Measurements from ENCODE around the gene COPB1.

The COPB1 gene

GRCh38 chr11:14522245-14522644 lies 22.6 kb upstream of the COPB1 start:
- no peak overlapping the region for H3K27ac Mint-ChIP-seq
- H3K4me3 Mint-ChIP-seq, result no peak overlapping the region
- H3K27me3 Mint-ChIP-seq, result no peaks in the 10 kb centered on the region
- no peaks in the 10 kb centered on the region for H3K9me3 Mint-ChIP-seq
- peaks cover 29% of the 10 kb centered on the region for H3K4me1 Mint-ChIP-seq (ENCODE audit: low read depth)
- peaks cover 24% of the 10 kb centered on the region for H3K36me3 Mint-ChIP-seq (ENCODE audit: low read depth)

- peaks cover 32% of the 10 kb centered on the region for H3K4me1 Mint-ChIP-seq (ENCODE audit: low read depth)
- H3K4me3 Mint-ChIP-seq, result peak overlapping the region; percentile 95
- no peaks in the 10 kb centered on the region for H3K9me3 Mint-ChIP-seq
Measured at GRCh38 chr11:14520747-14521151, 21.1 kb upstream of the COPB1 start.

GRCh38 chr11:14519917-14520746 lies 20.5 kb upstream of the COPB1 start, which contains the start of gene PSMA1:
PSMA1 (minus strand) TSS chr11:14520386; CDS start chr11:14520299, 87 bp downstream.
- H3K36me3 Mint-ChIP-seq (ENCODE audit: low read depth), result peaks cover 28% of the 10 kb centered on the region
- H3K27ac Mint-ChIP-seq, result peak within 1 kb of the TSS; percentile 95
- no peaks in the 10 kb centered on the region for H3K27me3 Mint-ChIP-seq
- H3K4me1 Mint-ChIP-seq (ENCODE audit: low read depth), result peaks cover 32% of the 10 kb centered on the region
- peak within 1 kb of the TSS; percentile 95 for H3K4me3 Mint-ChIP-seq
- no peaks in the 10 kb centered on the region for H3K9me3 Mint-ChIP-seq

More at GRCh38 chr11:14520747-14521151, 21.1 kb upstream of the COPB1 start:
- Mint-ChIP-seq H3K27me3 (no peaks in the 10 kb centered on the region), H3K36me3 (ENCODE audit: low read depth) (peaks cover 27% of the 10 kb centered on the region), H3K27ac (peak overlapping the region; percentile 95)

- Mint-ChIP-seq H3K36me3 (ENCODE audit: low read depth) (peaks cover 34% of the 10 kb centered on the region), H3K27me3 (no peaks in the 10 kb centered on the region), H3K27ac (peak overlapping the region; percentile 95), H3K4me1 (ENCODE audit: low read depth) (peaks cover 32% of the 10 kb centered on the region), H3K4me3 (peak overlapping the region; percentile 95), H3K9me3 (no peaks in the 10 kb centered on the region)
Measured at GRCh38 chr11:14519597-14519916, 19.9 kb upstream of the COPB1 start.

- no peaks in the 10 kb centered on the region for H3K27me3 Mint-ChIP-seq
- peaks cover 32% of the 10 kb centered on the region for H3K4me1 Mint-ChIP-seq (ENCODE audit: low read depth)
- H3K36me3 Mint-ChIP-seq (ENCODE audit: low read depth), result peaks cover 40% of the 10 kb centered on the region
- H3K27ac Mint-ChIP-seq, result peak overlapping the region; percentile 95
- no peaks in the 10 kb centered on the region for H3K9me3 Mint-ChIP-seq
- H3K4me3 Mint-ChIP-seq, result peak overlapping the region; percentile 95
Measured at GRCh38 chr11:14518820-14519219, 19.2 kb upstream of the COPB1 start.

GRCh38 chr11:14513800-14514199 lies 14.2 kb upstream of the COPB1 start:
- Mint-ChIP-seq H3K4me3 (no peak overlapping the region), H3K9me3 (no peaks in the 10 kb centered on the region), H3K36me3 (ENCODE audit: low read depth) (peaks cover 70% of the 10 kb centered on the region), H3K27me3 (no peaks in the 10 kb centered on the region), H3K4me1 (ENCODE audit: low read depth) (peaks cover 27% of the 10 kb centered on the region), H3K27ac (no peak overlapping the region)

- H3K27me3 Mint-ChIP-seq, result no peaks in the 10 kb centered on the region
- H3K4me1 Mint-ChIP-seq (ENCODE audit: low read depth), result peaks cover 8% of the 10 kb centered on the region
- H3K36me3 Mint-ChIP-seq (ENCODE audit: low read depth), result peaks cover 74% of the 10 kb centered on the region
- H3K4me3 Mint-ChIP-seq, result no peak overlapping the region
- H3K9me3 Mint-ChIP-seq, result no peaks in the 10 kb centered on the region
- peak overlapping the region; percentile 26 for H3K27ac Mint-ChIP-seq
Measured at GRCh38 chr11:14506532-14506931, 6.9 kb upstream of the COPB1 start.

- H3K36me3 Mint-ChIP-seq (ENCODE audit: low read depth), result peaks cover 60% of the 10 kb centered on the region
- H3K27me3 Mint-ChIP-seq, result no peaks in the 10 kb centered on the region
- no peak overlapping the region for H3K27ac Mint-ChIP-seq
Measured at GRCh38 chr11:14503023-14503422, 3.4 kb upstream of the COPB1 start.

GRCh38 chr11:14502039-14502438 lies 2.4 kb upstream of the COPB1 start:
- Mint-ChIP-seq H3K4me1 (ENCODE audit: low read depth) (peaks cover 31% of the 10 kb centered on the region), H3K36me3 (ENCODE audit: low read depth) (peaks cover 60% of the 10 kb centered on the region), H3K27ac (peak overlapping the region; percentile 28), H3K9me3 (no peaks in the 10 kb centered on the region), H3K4me3 (no peak overlapping the region), H3K27me3 (no peaks in the 10 kb centered on the region)

More at GRCh38 chr11:14503023-14503422, 3.4 kb upstream of the COPB1 start:
- Mint-ChIP-seq H3K4me3 (no peak overlapping the region), H3K4me1 (ENCODE audit: low read depth) (peaks cover 22% of the 10 kb centered on the region), H3K9me3 (no peaks in the 10 kb centered on the region)

- H3K36me3 Mint-ChIP-seq (ENCODE audit: low read depth), result peaks cover 53% of the 10 kb centered on the region
- peak overlapping the region; percentile 94 for H3K4me3 Mint-ChIP-seq
- H3K27me3 Mint-ChIP-seq, result no peaks in the 10 kb centered on the region
- no peaks in the 10 kb centered on the region for H3K9me3 Mint-ChIP-seq
- H3K4me1 Mint-ChIP-seq (ENCODE audit: low read depth), result peaks cover 40% of the 10 kb centered on the region
- H3K27ac Mint-ChIP-seq, result peak overlapping the region; percentile 98
Measured at GRCh38 chr11:14500181-14500651, 605 bp upstream of the COPB1 start.

GRCh38 chr11:14499178-14499559 lies 442 bp downstream of the COPB1 start:
- H3K36me3 Mint-ChIP-seq (ENCODE audit: low read depth), result peaks cover 53% of the 10 kb centered on the region
- H3K4me1 Mint-ChIP-seq (ENCODE audit: low read depth), result peaks cover 46% of the 10 kb centered on the region
- peak overlapping the region; percentile 94 for H3K4me3 Mint-ChIP-seq
- H3K9me3 Mint-ChIP-seq, result no peaks in the 10 kb centered on the region
- H3K27me3 Mint-ChIP-seq, result no peaks in the 10 kb centered on the region
- peak overlapping the region; percentile 98 for H3K27ac Mint-ChIP-seq

GRCh38 chr11:14480716-14481115 lies 18.9 kb downstream of the COPB1 start:
- Mint-ChIP-seq H3K36me3 (ENCODE audit: low read depth) (peaks cover 71% of the 10 kb centered on the region), H3K4me3 (no peak overlapping the region), H3K27ac (peak overlapping the region; percentile 60), H3K27me3 (no peaks in the 10 kb centered on the region), H3K9me3 (no peaks in the 10 kb centered on the region), H3K4me1 (ENCODE audit: low read depth) (peaks cover 14% of the 10 kb centered on the region)

- Mint-ChIP-seq H3K9me3 (no peaks in the 10 kb centered on the region), H3K4me1 (ENCODE audit: low read depth) (peaks cover 33% of the 10 kb centered on the region), H3K27me3 (no peaks in the 10 kb centered on the region), H3K36me3 (ENCODE audit: low read depth) (peaks cover 88% of the 10 kb centered on the region), H3K4me3 (no peak overlapping the region), H3K27ac (peak overlapping the region; percentile 53)
Measured at GRCh38 chr11:14471127-14471526, 28.5 kb downstream of the COPB1 start.

GRCh38 chr11:14463623-14464022 lies 36.0 kb downstream of the COPB1 start:
- no peaks in the 10 kb centered on the region for H3K27me3 Mint-ChIP-seq
- peaks cover 48% of the 10 kb centered on the region for H3K36me3 Mint-ChIP-seq (ENCODE audit: low read depth)
- peaks cover 9% of the 10 kb centered on the region for H3K4me1 Mint-ChIP-seq (ENCODE audit: low read depth)
- H3K4me3 Mint-ChIP-seq, result no peak overlapping the region
- H3K9me3 Mint-ChIP-seq, result no peaks in the 10 kb centered on the region
- H3K27ac Mint-ChIP-seq, result no peak overlapping the region

- Mint-ChIP-seq H3K27me3 (no peaks in the 10 kb centered on the region), H3K9me3 (no peaks in the 10 kb centered on the region), H3K4me3 (no peak overlapping the region), H3K36me3 (ENCODE audit: low read depth) (peaks cover 37% of the 10 kb centered on the region), H3K4me1 (ENCODE audit: low read depth) (peaks cover 5% of the 10 kb centered on the region), H3K27ac (peak overlapping the region; percentile 24)
Measured at GRCh38 chr11:14460147-14460546, 39.5 kb downstream of the COPB1 start.

Data from stimulated activated naive CD8-positive, alpha-beta T cell treated with anti-CD3 and anti-CD28 coated beads, Interleukin-15, Interleukin-2, amounts not matched to agents 100 ng/mL and 50 ng/mL, for 24 hours (primary cell).